HEK293T (cell line): ENCODE data around the gene GMCL2.

Source experiments
- BHLHE40 ChIP-seq: fragments of 450-650 bp; IDR thresholded peaks from 2 replicates; pipeline ENCODE4 v1.6.1; 2016; ENCODE audit warnings: mild to moderate bottlenecking, moderate library complexity, borderline replicate concordance
- ELF4 ChIP-seq: fragments of 450-650 bp; IDR thresholded peaks from 2 replicates; pipeline ENCODE4 v1.6.1; 2017; ENCODE audit warnings: antibody characterized with exemption
- FOXA1 ChIP-seq: fragments of 450-650 bp; IDR thresholded peaks from 2 replicates; pipeline ENCODE4 v1.6.1; 2016; ENCODE audit warnings: mild to moderate bottlenecking
- FOXK2 ChIP-seq: fragments of 450-650 bp; IDR thresholded peaks from 2 replicates; pipeline ENCODE4 v1.6.1; 2016; ENCODE audit warnings: mild to moderate bottlenecking
- FOXM1 ChIP-seq: fragments of 450-650 bp; IDR thresholded peaks from 2 replicates; pipeline ENCODE4 v1.6.1; 2017; ENCODE audit warnings: mild to moderate bottlenecking, borderline replicate concordance
- HDGF ChIP-seq: fragments of 450-650 bp; IDR thresholded peaks from 2 replicates; pipeline ENCODE4 v1.6.1; 2017; ENCODE audit warnings: antibody characterized with exemption, borderline replicate concordance
- L3MBTL2 ChIP-seq: fragments of 450-650 bp; conservative IDR thresholded peaks from 2 replicates; pipeline ENCODE4 v1.6.1; 2016; ENCODE audit warnings: mild to moderate bottlenecking
- LEF1 ChIP-seq: fragments of 450-650 bp; IDR thresholded peaks from 2 replicates; pipeline ENCODE4 v1.6.1; 2017; ENCODE audit warnings: mild to moderate bottlenecking, borderline replicate concordance
- NFRKB ChIP-seq: fragments of 450-650 bp; IDR thresholded peaks from 2 replicates; pipeline ENCODE4 v1.6.1; 2016; ENCODE audit warnings: mild to moderate bottlenecking, moderate library complexity
- SP1 ChIP-seq: fragments of 450-650 bp; IDR thresholded peaks from 2 replicates; pipeline ENCODE4 v1.6.1; 2017
- TARDBP ChIP-seq: fragments of 450-650 bp; IDR thresholded peaks from 2 replicates; pipeline ENCODE4 v1.6.1; 2016

DNA sequence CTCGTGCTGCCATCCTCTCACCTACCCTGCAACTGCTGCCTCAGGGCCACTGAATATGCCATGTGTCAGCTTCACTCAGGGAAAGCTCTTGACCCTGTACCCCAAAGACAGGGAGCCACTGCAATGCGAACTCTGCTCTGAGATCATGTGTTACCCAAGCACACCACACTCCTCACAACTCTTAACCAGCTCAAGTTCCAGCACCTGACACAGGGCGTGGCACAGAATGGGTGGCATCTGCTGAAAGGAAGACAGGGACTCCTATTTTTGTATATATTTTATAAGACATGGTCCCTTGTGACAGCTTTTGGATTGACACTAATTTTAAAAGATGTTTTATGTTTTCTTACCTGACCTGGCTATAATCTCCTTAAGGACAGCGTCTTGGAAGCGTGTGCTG lies 34.7 kb upstream of the GMCL2 start:
- TF ChIP-seq FOXM1 (no peak), SP1 (no peak), LEF1 (no peak), TARDBP (no peak), ELF4 (no peak), BHLHE40 (no peak), FOXK2 (no peak), NFRKB (no peak), FOXA1 (no peak), L3MBTL2 (no peak), HDGF (no peak)
